Amygdala (tissue), 56 donors: Measurements from ENCODE around the gene MTIF2.
"Not testable (repeated sequence)": the region's sequence is repeated elsewhere in the genome, so short reads cannot be mapped to it uniquely, and the experiment has no call there.

Experiments used
- DNase-seq, 56 donors: peaks; one replicate each; lab custom pipeline; 2025; lab: John Stamatoyannopoulos, UW

Gene MTIF2

GRCh38 chr2:55204950-55205349, 64.1 kb downstream of the MTIF2 start:
- DNase-seq = no peak

- DNase-seq = no peak
These were observed 64.5 kb downstream of the MTIF2 start for GRCh38 chr2:55204536-55204935.

- DNase-seq = no peak
These were observed 68.6 kb downstream of the MTIF2 start for GRCh38 chr2:55200416-55200815.

- DNase-seq = no peak
These were observed 72.5 kb downstream of the MTIF2 start for GRCh38 chr2:55196526-55196925.

- DNase-seq = not testable (repeated sequence)
These were observed 77.1 kb downstream of the MTIF2 start for GRCh38 chr2:55191888-55192287.

- not testable (repeated sequence) for DNase-seq
These were observed 82.2 kb downstream of the MTIF2 start for GRCh38 chr2:55186837-55187236.
